HUDEP-2 (cell line): ENCODE data around the gene PTCRA.
"Not testable (repeated sequence)": the region's sequence is repeated elsewhere in the genome, so short reads cannot be mapped to it uniquely, and the experiment has no call there.

ENCODE experiments used
- DNase-seq, 76 experiments: peaks; one replicate each; lab custom pipeline; 2025; ENCODE audit not compliant: unreplicated experiment in 76 of 76; lab: John Stamatoyannopoulos, UW

Gene PTCRA

DNA sequence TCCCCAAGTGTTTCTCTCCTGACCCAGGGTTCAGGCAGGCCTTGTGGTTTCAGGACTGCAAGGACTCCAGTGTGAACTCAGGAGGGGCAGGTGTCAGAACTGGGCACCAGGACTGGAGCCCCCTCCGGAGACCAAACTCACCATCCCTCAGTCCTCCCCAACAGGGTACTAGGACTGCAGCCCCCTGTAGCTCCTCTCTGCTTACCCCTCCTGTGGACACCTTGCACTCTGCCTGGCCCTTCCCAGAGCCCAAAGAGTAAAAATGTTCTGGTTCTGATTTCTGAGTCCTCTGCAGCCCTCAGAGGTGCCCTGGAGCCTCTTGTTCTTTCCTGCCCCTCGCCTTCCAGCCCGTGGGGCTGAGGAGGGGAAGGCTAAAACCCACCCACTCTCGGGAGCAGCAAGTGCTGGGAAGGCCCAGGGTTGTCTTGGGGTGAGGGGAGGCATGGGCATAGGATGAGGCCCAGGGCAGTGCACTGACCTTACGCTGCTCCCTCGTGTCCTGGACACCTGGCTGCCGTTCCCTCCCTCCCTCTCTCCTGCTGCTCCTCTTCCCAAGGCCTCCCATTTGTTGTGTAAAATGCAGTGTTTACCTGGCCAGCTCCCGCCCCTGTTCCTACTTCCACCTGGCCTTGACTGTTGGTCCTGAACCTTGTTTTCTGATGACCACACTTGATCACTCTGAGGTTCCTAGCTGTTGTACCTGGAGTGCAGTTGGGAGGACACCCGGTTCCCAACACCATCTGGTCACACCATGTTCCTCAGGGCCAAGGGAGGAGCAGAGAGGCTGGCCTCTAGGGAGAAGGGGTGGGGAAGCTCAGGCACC lies 23.3 kb downstream of the PTCRA start:
- DNase-seq: no peak

DNA sequence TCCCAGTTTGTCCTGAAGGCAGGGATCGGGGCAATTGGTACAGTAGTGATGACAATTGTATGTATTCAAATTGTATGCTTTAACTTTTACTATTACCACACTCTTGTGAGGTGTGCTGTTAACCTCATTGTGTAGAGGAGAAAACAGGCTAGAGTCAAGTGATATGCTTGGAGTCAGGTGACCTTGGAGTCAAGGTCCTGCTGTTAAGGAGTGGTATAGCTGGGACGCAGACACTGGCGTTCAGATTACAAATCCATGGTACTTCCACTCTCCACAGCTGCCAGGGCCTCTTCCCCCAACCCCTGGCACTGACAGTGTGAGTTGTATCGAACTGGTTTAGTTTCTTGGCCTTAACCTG lies 23.9 kb downstream of the PTCRA start:
- DNase-seq: no peak

DNA sequence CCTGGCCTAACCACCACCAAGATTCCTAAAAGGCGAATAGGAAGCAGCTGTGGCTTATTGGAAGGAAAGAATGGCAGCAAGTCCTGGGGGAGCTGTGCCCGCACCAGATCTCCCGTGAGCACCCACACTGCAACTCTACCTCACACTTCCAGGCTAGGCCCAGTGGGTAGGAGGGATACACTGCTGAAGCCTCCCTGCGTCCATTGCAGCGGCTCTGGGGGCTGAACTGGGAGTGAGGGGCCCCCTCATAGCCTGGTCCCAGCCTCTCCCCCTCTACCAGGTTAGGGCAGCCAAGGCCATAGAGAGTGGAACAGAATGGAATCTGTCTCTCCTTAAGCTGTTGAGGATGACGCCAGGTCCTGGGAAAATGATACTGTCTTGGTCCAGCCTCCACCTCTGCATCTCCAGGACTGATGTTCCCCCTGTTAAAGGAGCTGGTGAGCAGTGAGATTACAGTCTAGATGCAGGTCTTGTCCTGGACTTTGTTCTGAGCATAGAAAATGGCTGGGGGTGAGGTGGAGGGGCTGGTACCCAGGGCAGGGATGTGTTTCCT lies 24.7 kb downstream of the PTCRA start:
- DNase-seq: no peak

DNA sequence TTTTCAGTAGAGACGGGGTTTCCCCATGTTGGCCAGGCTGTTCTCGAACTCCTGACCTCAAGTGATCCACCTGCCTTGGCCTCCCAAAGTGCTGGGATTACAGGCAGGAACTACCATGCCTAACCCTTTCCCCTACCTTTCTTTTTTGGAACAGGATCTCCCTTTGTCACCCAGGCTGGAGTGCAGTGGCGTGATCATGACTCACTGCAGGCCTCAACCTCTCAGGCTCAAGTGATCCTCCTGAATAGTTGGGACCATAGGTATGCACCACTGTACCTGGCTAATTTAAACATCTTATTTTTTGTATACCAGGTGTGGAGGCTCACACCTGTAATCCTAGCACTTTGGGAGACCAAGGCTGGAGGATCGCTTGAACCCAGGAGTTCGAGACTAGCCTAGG lies 25.5 kb downstream of the PTCRA start:
- not testable (repeated sequence) for DNase-seq

DNA sequence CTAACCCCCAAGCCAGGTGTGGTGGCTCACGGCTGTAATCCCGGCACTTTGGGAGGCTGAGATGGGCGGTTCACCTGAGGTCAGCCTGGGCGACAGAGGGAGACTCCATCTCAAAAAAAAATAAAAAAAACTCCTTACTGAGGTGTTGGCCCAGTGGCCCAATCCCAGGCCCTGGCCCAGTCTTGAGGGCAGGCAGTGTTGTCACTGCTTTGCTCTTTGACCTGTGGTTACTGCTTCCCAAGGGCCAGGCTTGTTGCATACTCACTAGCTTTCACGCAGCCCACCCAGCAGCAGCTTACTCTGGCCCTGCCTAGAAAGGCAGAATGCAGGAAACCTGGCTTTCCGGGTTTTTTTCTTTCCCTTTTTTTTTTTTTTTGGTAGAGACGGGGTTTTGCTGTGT lies 26.6 kb downstream of the PTCRA start:
- no peak for DNase-seq

DNA sequence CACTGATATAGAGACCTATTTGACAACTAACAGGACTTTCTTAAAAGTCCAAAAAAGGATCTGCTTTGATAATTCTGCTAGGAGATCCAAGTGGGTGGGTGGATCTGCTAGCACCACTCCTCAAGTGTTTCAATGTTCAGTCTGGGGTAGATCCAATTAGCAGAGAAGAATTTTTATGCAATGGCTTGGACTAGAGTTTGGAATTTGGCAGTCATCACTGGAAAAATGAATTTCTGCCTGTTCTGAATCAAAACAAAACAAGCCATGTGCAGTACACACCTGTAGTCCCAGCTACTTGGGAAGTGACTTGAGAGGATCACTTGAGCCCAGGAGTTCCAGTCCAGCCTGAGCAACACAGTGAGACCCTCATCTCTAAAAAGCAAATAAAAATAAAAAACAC lies 32.1 kb downstream of the PTCRA start:
- DNase-seq: no peak

DNA sequence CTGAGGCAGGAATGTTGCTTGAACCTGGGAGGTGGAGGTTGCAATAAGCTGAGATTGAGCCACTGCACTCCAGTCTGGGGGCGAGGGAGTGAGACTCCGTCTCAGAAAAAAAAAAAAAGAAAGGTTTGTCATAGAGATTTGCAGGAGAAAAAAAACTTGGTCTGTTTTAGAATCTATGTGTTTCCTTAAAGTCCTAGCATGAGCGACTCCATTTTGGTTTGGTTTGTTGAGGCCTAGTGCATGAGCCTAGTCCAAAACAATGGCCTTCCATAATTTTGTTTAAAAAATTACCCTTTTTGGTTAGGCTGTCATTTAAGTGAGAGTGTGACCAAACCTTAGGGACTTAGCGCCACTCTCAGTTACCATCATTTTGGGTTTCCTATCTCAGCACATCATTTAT lies 36.5 kb downstream of the PTCRA start:
- DNase-seq: no peak

DNA sequence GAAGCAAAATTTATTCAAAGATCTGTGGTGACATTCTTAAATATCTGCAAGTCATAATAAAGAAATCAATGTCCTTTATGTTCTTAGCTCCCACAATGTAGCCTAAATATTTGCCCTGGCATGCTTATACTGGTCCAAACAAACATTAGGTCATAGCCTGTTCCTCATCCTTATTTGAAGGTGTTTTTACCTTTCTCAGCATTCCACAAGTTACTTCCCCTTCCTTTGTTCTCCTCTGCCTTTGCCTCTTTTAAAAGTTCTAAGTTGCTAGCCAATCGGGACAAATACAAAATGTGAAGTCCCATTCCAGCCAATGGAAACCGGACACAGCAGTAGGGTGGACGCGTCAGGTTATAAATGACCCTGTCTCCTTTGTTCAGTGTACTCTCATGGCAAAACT lies 38.6 kb downstream of the PTCRA start:
- not testable (repeated sequence) for DNase-seq

DNA sequence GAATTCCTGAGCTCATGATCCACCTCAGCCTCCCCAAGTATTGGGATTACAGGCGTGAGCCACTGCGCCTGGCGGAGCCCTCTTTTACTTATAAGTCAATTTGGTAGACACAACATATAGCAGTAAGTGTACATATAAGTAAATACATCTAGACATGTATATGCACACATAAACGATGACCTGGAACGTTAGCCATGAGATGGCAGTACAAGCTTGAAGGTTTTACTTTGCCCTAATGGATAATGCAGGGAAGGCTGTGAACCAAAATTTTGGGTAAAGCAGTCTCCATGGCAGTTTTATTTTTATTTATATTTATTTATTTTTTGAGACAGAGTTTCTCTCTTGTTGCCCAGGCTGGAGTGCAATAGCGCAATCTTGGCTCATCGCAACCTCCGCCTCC lies 42.3 kb downstream of the PTCRA start:
- DNase-seq: peak in 1 of 76 experiments; percentile 8

DNA sequence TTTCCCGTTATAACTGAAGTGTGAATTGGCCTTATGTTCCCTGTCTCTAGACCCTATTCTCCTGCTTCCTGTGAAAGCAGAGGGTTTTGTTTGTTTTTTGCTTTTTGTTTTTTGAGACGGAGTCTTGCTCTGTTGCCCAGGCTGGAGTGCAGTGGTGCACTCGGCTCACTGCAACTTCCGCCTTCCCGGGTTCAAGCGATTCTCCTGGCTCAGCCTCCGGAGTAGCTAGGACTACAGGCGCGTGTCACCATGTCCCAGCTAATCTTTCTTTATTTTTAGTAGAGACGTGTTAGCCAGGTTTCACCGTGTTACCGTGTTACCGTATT lies 44.0 kb downstream of the PTCRA start:
- DNase-seq: no peak

DNA sequence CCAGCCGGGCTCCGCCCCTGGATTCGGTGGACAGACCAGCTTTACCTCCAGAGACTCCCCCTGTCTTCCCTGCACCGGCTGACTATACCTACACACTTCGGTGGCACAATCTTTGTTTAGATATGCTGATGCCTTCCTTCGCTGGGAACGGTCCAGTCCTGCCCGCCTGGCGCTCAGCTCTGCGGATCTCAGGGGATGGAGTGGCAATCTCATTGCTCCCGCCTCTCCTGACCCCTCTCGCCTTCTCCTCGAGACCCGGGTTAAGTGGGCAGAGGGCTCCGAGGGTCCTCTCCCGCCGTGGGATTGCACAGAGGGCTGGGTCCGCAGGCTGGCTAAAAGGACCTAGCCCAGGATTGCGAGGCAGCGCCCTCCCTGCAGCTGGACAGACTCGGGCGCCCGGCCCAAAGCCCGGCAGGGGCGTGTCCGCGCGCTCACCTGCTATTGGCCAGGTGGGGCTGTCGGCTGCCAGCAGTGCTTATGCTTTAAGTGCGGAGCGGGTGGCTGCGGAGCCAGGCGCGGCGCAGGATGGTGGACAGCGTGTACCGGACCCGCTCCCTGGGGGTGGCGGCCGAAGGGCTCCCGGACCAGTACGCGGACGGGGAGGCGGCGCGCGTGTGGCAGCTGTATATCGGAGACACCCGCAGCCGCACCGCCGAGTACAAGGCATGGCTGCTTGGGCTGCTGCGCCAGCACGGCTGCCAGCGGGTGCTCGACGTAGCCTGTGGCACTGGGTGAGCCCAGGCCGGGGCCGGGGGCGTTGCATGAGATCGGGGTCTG lies 44.6 kb downstream of the PTCRA start, which contains the start of gene GNMT:
TSS of gene GNMT (plus strand) at position 512 of the 777 bp plus-strand sequence. CDS start at position 526, 14 bp downstream.
- peak in 1 of 76 experiments; percentile 17 for DNase-seq

DNA sequence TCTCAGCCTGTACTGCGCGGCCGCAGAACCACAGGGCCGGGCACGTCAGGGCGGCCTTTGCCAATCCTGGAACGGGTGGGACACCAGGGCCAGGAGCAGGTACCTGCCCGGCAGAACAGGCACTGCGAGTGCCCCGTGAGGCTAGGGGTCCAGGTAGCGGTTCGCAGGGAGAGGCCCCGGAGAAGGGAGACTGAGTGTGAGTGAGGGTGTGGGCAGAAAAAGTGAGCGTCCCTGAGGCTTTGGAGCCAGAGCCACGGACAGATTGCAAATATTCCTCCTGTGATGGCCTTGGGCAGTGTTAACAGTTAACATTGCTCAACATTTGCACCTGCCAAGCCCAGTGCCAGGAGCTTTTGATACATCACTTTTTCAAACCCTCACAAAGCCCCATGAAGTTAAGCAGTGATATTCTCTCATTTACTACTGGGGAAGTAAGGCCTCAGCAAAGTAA lies 45.2 kb downstream of the PTCRA start:
- DNase-seq: no peak

DNA sequence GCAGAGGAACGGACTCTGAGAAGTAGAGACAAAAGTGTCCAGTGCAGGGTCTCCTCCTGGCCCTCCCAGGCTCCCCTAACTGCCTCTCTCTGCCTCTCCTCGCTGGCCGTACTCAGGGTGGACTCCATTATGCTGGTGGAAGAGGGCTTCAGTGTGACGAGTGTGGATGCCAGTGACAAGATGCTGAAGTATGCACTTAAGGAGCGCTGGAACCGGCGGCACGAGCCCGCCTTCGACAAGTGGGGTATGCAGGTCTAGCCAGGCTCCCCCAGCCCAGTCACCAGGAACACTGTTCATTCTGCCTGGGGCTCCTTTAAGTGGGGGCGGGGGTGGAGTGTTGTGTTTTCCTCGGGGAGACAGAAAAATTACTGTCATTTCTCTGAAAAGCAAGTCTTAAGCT lies 46.2 kb downstream of the PTCRA start:
- DNase-seq: no peak

DNA sequence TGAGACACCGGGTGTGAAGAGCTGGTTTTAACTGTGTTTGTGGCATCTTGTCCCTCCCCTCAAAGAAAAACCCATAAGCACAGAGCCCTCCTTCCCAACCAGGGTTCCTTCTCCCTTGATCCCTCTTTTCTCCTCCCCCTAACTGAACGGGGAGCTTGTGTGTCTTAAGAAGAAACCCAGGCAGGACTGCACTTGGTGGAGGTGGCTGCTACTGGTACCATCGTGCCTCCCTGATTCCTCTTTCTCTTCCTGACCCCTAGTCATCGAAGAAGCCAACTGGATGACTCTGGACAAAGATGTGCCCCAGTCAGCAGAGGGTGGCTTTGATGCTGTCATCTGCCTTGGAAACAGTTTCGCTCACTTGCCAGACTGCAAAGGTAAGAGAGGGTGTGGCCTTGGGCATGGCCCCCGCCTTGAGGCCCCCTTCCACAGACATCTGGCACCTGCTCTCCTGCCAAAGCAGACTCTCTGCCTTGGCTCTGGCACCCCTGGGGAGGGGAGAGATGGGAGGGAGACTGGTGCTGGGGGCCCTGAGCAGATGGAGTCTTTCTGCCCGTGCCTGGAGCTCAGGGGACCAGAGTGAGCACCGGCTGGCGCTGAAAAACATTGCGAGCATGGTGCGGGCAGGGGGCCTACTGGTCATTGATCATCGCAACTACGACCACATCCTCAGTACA lies 46.8 kb downstream of the PTCRA start:
- DNase-seq: no peak

DNA sequence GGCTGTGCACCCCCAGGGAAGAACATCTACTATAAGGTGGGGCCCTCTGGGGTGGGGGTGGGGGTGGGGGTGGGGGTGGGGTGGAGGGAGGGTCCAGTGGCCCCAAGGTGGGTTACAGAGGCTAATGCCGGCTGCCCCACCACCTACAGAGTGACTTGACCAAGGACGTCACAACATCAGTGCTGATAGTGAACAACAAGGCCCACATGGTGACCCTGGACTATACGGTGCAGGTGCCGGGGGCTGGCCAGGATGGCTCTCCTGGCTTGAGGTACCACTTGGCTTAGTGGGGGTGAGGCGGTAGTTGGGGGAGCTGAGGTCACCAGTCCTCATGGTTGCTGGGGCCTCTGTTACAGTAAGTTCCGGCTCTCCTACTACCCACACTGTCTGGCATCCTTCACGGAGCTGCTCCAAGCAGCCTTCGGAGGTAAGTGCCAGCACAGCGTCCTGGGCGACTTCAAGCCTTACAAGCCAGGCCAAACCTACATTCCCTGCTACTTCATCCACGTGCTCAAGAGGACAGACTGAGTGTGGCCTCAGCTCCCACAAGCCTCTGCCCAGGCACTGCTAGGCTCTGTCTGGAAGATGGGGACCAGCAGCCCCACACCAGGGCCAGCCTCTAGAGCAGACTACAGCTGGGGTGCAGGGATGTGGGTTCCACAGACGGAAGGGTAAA lies 47.5 kb downstream of the PTCRA start:
- no peak for DNase-seq

DNA sequence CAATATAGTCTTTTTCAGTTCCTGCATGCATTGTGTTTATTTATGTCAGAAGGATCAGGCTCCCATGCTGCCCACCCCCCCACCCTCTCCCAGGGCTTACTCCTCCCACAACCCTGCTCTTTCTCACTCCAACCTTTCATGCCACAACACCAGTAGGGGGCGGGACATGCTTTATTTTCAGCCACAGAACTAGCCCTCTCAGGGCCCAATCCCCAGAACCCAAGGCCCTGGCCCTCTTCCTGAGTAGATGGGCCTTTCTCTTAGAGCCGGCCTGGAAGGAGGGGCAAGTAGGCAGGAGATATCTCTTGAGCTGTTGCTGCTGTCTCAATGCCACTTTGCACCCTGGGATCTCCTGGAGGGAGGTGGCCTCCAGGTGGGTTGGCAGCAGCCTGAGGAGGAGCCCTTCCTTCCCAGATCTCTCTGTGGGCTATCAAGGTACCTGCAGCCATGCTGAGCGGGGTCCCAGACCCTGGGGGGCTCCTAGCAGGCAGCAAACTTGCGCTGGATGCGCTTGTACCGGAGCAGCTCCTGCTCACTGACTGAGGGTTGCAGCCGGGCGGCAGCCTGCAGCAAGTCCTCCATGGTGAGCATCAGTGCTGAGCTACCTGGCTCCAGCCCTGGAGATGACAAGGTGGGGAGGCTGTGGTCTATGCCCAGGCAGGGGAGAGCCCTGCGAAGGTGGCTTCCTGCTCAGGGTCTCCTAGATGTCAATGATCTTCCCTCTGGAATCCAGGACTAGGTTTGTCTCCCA lies 48.2 kb downstream of the PTCRA start:
- DNase-seq: peak in 57 of 76 experiments; percentile 12 to 79 (median 54)

DNA sequence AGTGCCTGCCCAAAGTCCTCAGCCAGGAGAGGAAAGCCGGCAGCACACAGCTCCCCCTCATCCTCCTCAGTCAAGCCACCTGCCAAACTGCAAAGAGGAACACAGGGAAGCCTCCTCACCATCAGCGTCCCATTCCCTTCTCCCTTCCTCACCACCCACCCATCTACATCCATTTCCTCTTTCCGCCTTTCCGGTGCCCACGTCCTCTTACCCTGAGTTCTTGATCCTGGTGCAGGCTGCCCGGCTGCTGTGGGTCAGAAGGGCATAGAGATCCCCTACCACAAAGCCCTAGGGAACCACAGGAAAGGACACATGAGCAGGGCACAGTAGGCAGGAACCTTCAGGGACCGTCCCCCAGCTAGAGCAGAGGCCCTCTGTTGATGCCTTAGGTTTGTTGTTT lies 50.7 kb downstream of the PTCRA start:
- no peak for DNase-seq

DNA sequence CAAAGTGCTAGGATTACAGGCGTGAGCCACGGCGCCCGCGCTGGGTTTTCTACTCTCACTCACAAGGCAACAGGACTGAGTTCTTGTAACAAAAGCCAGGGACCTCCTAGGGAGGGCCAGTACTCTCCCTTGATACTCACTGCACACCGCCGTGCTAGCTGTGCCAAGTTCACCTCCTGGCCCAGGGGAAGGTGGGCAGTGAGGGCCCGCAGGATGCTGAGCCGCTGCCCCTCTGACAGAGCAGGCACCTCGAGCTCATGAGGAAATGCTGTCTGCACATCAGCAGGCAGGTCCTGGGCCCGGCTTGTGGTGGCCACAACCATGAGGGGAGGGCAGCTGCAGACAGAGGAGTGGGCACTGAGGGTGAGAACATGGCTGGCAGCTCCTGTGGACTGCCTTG lies 51.4 kb downstream of the PTCRA start:
- DNase-seq: no peak

DNA sequence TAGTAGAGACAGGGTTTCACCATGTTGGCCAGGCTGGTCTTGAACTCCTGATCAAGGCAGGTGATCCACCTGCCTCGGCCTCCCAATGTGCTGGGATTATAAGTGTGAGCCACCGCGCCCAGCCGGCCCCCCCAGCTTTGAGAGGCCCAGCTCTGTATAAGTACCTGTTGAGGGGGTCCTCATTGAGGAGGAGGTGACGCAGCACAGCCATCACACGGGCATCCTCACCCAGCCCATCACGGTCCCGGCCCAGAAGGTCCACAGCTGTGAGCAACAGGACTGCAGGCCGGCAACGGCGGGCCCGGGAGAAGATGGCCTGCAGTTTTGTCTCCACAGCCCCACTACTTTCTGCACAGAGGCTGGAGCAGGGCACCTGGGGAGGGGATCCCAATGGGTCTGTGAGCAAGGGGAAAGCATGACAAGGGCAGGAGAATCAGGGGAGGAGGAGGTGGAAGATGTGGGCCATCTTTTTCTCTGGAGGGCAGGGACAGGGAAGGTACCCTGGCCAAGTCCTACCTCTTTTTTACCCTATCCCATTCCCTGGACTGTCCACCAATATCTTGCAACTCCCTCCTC lies 52.4 kb downstream of the PTCRA start:
- DNase-seq: no peak

DNA sequence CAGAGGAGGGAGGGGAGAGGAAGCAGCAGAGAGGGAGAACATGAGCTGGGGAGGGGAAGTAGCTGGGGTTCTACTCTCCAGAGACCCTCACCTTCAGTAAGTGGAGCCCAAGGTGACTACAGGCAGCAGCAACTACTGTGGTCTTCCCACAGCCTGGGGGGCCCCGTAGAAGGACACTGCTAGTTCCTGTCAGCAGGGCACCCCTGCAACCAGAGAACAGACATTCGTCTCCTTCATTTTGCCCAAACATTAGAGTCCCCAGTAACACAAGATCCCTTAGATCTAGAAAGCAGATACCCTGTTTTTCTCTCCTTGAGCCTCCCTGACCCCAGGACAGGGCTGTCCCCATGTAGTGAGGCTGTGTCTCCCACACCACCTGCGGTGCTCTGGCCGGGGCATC lies 52.9 kb downstream of the PTCRA start:
- DNase-seq: no peak
